Activated gamma-delta T cell treated with anti-CD3 and anti-CD28 coated beads, Interleukin-2, amount 50 U/mL, for 16 hours (primary cell): ENCODE results near the gene FGGY.
"Not testable (repeated sequence)": the region's sequence is repeated elsewhere in the genome, so short reads cannot be mapped to it uniquely, and the experiment has no call there.

ENCODE experiments used
- DNase-seq: peaks from one replicate; pipeline ENCODE4 v3.0.0-alpha.2; 2020; ENCODE audit warnings: low read depth

The FGGY gene

DNA sequence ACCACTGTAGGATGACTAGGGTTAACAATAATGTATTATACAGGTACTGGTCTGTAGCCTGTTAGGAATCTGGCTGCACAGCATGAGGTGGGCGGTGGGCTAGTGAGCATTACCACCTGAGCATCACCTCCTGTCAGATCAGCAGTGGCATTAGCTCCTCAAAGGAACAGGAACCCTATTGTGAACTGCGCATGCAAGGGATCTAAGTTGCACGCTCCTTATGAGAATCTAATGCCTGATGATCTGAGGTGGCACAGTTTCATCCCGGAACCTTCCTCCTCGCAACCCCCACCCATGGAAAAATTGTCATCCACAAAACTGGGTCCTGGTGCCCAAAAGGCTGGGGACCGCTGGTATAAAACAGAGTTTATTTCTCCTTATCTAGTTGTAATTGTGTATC is 147.6 kb downstream of the FGGY start:
- DNase-seq: no peak

DNA sequence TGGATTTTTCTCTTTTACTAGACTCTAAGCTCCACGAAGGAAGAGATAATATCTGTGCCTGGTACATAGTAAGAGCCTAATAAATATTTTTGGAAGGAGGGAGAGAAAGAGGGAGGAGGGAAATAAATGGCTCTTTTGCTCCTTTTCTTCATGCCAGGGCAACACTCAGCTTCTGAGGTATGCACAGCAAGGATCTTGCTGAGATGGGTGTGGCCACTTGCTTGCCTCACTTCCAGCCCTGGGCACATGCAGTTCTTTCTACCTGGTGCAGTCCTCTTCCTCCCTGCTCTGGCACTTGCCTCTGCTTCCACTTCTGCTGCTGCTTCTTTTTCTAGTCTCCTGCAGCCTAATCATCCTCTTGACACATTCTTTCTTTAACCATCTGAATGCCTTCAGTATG is 148.1 kb downstream of the FGGY start:
- DNase-seq: no peak

DNA sequence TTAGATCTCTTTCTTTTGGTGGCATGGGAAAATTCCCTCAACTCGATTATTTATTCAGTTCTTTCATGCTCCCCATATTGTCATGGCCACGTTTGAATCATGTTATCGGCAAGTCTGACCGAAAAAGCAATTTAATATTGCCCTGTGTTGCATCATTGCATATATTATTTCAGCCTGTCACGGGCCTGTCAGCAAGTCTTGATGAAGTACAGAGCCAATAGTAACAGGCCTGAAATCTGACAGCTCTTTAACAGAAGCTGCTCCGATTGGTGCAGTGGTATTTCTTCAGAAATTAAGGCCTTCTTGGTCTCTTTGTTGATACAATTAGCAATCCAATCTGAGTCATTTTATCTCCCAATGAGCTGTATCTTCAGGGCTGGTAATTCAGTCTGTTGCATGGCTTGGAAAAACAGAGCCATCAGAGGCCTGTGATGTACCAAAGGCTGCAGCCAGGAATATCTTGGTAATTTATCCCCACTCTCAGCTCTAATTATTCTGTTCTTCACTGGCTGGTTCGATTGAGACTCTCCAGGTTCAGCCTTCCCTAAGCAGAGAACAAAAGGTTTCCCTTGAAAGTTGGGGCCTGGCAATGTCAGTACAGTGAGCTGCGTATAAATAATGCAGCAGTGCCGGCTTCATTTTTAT is 149.5 kb downstream of the FGGY start:
- no peak for DNase-seq

DNA sequence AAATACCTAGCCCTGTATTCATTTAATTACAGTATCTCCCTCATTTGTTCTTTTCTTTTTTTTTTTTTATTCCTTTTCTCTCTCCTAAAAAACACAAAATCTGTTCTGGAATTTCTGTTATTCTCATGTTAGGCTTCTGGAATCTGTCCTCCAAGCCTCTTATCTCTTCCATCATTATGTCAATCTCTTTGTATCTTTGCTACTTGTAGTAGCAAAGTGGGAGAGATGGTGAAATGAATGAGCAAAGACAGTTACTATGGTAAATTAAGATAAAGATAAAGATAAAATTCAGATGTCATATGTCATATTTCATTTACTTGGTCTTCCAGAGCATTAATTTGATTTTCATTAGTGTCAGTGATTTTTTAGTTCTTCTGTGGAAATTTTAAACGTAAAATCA is 155.1 kb downstream of the FGGY start:
- no peak for DNase-seq

DNA sequence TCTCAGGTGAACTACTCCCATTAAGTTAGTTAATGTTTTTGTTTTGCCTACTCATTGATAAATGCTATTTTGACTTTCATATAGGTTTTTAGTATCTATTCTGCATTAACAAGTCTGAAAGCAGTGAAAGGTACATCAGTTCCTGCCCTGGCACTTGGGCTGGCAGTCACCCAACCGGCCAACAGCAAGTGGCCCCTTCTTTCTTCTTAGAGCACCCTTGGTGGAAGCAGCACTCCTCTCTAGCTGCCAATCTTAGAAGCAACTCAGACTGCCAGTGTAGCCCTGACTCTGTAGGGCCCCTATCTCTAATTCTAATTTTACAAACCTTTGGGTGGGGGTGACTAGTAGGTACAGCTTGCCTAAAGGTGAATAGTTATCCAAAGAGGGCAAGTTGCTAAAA is 155.7 kb downstream of the FGGY start:
- DNase-seq: no peak

DNA sequence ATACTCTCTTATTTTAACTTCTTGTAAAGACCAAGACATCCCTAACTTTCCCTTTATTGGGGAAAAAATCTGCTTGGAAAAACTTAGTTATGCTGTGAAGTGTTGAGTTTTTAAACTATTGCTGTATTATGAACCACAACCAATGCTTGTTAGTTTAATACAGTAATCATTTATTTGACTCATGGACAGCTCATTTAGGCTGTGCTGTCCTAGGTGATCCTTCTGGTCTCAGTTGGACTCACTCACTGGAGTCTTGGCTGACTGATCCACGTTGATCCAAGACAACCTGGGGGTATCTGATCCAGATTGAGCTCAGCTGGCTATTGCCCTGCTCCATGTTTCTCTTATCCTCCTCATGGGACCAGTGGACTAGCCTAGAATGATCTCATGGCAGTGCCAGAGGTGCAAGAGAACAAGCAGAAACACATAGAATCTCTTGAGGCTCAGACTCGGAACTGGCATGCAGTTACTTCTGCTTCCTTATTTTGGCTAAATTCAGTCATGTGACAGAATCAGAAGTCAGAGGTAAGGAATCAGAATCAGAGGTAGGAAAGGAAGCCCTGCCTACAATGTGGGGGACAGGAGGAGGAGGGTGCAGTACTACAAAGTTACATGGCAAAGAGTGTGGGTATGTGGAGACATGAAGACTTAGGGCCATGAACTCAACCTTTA is 156.5 kb downstream of the FGGY start:
- DNase-seq: no peak

DNA sequence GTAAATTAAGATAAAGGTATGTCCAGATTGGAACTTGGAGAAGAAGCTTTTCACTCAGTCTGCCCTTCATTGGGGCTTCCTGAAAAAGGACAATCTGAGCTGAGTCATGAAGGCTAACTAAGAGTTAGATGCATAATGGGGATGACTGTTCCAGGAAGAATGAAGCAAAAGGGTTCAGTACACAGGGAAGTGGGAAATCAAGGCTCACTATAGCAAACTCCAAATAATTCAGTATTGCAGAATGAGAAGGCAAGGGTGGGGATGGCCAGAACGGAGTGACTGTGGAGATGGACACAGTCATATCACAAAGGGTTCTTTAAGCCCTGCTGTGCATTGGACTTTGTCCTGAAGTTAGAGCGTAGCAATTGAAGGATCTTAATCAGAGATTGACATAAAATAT is 158.3 kb downstream of the FGGY start:
- no peak for DNase-seq

DNA sequence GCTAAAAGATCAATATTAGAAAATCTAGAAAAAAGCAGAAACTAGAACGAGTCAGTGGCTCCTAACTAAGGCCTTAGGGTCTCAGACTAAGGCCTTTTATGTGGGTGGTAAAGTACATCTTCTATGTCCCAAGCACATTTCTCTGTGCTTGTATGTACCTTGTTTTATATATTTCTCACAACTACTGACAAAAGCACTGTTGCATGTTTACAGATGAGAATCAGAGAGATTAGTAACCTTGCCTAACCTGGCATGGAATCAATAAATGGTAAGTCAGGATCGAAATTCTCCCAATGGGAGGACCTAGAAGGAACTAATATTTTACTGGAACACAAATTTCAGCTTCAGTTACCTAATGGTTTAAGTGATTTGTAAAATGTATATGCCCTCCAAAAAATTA is 160.9 kb downstream of the FGGY start:
- DNase-seq: no peak

DNA sequence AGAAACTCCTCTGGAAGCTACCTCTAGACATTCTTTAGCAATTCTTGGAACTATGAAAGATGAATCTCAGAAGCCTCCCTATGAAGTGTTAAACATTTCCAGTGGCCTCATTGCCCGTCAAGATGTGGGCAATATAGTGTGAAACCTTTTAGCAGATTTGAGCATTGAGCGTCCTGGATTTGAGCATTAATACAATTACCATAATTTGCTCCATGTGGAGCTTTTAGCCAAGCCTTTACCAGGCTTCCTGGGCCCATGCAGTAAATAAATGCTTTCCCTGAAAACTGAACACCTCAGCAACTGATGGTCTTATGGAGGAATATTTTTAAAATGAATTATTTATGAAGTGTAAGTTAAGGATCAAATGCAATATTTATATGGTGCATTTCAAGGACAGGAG is 162.0 kb downstream of the FGGY start:
- DNase-seq: no peak

DNA sequence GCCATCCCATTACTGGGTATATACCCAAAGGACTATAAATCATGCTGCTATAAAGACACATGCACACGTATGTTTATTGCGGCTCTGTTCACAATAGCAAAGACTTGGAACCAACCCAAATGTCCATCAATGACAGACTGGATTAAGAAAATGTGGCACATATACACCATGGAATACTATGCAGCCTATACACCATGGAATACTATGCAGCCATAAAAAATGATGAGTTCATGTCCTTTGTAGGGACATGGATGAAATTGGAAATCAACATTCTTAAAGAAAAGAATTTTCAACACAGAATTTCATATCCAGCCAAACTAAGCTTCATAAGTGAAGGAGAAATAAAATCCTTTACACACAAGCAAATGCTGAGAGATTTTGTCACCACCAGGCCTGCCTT is 166.0 kb downstream of the FGGY start:
- DNase-seq: not testable (repeated sequence)

DNA sequence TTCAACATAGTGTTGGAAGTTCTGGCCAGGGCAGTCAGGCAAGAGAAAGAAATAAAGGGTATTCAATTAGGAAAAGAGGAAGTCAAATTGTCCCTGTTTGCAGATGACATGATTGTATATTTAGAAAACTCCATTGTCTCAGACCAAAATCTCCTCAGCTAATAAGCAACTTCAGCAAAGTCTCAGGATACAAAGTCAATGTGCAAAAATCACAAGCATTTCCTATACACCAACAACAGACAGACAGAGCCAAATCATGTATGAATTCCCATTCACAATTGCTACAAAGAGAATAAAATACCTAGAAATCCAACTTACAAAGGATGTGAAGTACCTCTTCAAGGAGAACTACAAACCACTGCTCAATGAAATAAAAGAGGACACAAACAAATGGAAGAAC is 168.6 kb downstream of the FGGY start:
- DNase-seq: not testable (repeated sequence)

DNA sequence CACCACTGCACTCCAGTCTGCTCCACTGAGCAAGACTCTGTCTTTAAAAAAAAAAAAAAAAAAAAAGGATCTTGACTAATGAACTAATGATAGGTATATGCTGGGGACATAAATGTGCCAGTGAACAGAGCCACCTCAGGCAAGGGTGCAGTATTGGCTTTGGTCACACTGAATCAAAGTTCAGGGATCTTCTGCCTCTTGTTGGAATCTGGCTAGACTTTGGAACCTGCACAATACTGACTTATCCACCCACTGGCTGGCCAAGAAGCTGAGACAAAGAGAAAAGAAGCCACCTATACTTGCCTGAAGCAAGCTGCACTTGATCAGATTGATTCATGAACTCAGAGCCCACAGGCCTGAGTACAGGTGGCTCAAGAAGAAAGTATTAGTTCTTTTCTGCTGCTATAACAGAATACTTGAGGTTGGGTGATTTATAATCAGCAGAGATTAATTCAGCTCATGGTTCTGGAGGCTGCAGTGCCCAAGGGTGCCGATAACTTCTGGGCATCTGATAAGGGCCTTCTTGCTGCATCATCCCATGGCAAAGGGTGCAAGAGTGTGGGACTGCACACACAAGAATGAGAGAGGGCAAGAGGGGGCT is 172.0 kb downstream of the FGGY start:
- DNase-seq: no peak

DNA sequence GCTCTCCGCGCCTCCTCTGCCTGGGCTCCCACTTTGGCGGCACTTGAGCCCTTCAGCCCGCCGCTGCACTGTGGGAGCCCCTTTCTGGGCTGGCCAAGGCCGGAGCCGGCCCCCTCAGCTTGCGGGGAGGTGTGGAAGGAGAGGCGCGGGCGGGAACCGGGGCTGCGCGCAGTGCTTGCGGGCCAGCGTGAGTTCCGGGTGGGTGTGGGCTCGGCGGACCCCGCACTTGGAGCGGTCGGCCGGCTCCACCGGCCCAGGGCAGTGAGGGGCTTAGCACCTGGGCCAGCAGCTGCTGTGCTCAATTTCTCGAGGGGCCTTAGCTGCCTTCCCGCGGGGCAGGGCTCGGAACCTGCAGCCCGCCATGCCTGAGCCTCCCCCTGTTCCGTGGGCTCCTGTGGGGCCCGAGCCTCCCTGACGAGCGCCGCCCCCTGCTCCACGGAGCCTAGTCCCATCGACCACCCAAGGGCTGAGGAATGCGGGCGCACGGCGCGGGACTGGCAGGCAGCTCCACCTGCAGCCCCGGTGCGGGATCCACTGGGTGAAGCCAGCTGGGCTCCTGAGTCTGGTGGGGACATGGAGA is 175.2 kb downstream of the FGGY start:
- DNase-seq: not testable (repeated sequence)

DNA sequence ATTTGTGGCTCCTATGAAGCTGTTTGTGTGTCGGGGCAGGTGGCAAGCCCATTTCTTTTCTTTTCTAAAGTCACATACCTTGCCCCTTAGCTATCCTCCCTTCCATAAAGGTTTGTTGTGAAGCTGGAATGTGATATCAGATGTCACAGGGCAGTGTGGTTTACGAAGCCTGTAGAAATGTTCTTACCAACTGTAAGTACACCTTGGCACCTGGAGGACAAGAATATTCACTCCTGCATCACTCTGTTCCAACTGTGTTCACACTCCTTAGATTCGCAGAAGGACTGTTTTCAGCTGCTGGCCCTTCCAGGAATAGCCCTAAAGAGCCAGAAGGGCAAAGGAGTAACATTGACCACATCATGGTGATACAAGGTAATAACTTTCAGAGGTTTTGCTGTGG is 176.9 kb downstream of the FGGY start:
- no peak for DNase-seq

DNA sequence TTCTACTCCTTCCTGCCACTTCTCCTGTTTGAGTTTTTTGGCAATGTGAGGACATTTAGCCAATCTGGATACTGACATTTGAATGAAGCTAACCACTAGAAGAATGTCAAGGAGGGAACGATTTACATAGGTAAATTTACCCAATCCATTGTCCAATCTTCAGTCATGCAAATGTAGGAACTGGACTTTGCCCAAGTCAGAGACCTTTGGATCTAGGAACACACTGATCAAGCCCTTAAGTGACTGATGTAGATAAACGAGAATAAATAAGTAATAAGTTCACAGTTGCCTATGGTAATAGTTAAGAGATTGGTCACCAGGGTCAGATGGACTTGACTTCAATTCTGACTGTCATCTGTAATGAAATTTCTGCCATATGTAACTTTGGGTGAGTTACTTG is 177.6 kb downstream of the FGGY start:
- no peak for DNase-seq

DNA sequence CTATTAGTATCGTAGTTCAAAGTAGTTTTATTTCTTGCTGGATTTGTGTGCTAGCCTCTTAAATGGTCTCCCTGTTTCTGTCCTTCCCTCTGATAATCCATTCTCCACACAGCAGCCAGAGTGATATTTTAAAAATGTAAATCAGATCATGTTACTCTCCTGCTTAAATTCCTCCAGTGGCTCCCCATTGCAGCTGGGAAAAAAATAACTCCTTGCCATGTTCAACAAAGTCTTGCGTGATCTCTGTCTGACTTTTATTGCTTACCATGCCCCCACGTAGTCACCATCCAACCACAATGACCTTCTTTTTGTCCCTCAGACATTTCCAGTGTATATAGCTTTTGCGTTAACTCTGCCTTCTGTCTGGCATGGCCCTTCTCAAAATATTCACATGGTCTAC is 178.8 kb downstream of the FGGY start:
- DNase-seq: no peak

DNA sequence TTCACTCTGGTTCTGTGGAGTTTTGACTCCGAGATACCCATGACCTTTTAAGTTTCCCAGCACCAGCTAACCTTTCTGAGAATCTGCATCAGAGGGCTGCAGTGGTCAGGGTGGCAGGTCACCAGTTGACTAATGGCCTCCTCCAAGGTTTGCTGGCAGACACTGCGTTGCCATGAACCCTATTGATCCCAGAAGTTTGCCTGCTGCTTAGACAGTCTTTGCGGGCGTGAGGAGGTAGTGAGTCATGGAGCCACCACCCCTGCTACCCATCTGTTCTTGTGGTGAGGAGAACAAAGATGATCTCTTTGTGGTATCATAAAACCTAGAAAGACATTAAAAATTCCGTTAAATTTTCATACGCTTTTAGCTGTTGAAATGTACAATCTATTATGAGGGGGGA is 180.4 kb downstream of the FGGY start:
- DNase-seq: peak; percentile 12

DNA sequence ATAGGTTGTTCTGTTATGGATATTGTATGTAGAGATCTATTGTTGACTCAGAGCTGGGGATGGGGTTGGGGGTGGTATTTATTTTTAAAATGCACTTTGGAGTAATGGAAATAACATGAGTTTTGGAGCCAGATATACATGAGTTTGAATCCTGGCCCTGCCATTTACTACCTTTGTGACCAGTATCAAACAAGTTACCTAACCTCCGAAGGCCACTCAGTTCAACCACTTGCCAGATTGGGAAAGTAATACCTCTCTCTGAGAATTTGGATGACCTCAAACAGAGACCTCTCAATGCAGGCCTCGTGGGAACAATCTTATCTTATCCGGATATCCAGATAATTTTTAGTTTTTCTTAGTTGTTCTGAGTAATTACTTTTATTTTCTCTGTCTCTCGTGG is 181.0 kb downstream of the FGGY start:
- no peak for DNase-seq

DNA sequence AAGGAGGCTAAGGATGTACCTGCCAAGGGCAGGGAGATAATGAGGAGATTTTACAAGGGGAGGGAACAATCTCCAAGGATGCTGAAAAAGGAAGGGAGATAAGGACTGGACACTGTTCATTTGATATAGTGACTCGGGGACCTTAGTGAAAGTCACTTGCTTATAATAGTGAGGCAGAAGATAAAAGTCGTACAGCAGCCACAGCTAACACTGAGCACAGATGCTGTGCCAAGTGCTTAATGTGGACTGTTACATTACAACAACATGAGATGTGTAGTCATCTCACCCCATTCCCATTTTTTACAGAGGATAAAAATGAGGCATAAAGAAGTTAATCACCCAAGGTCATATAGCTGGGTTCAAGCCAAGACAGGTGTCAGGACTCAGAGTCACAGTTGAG is 181.9 kb downstream of the FGGY start:
- no peak for DNase-seq

DNA sequence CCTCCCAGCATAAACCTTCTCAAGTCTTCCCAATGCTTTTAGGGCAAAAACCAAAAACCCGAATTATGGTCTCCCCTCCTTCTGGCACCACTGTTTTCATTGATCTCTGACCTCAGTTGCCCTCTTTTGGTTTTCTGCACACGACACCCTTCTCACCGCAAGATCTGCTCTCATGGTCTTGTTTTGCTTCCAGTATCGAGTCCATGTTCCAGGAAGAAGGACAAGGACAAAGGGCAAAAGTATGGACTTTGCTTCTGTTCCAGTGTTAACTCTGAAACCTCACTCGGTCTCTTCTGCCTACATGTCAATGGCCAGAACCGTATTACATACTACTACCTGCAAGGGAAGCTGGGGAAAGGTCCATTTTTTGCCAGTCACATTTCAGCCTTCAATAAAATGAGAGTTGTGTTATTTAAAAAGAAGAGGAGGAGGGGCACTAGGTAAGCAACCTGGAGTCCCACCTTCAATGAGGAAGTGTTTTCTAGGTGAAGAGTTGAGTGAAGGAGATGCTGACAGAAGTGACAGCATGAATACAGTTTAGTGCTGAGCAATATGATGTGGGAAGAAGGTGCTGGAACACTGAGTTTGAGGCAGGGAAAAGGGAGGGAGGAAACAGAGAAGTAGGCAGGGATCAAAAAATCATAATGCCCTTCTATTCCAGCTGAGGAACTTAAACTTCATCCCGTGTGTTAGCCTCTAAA is 183.4 kb downstream of the FGGY start:
- DNase-seq: no peak

DNA sequence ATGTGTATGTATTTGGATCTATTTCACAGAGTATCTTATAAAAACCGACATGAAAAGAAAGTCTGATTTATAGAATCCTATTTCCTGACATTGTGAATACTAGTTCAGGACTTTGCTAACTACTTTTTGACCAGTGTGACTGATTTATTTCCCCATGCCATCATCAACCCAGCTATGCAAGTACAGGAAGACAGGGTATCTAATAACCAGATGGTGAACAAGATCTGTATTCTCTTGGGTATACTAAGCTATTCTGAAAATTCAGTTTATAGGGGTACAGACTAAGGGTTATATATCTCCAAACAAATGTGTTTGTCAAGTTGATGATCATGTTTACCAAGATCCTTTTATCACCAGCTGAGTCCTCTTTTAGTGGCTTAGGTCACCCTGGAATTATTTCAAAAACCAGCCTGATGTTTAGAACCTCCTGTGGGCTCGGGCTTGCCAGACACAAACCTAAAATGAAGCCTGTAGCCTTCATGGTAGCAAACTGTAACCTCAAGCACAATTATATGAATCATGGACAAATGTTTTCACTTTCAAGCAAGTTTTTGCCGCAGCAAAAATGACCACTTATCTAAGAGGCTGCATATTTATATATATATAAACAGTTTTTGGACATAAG is 185.1 kb downstream of the FGGY start:
- DNase-seq: no peak

DNA sequence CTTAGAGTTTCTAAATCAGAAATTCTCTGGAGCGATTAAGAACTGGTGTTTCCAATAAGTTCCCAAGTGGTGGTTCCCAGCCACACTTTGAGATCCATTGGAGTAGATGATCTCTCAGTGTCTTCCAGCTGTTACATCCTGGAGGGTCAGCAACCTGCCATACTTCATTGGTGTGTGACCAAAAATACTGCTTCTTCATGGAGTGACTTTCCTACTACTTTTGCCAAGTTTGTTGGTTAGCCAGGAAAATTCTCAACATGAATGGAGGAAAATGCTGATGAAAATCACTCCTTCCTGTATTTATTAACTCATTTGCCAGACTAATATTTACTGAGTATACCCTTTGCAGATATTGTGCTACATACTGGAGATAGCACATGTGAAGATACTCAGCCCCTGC is 186.1 kb downstream of the FGGY start:
- DNase-seq: no peak
